GM18511 (cell line): ENCODE measurements around the gene FAM81B.

Source experiments
- ATAC-seq: cut with Tn5 transposase; IDR thresholded peaks from one replicate; pipeline ENCODE4 v1.9.1; 2021; ENCODE audit warnings: mild to moderate bottlenecking, moderate library complexity; ENCODE audit not compliant: unreplicated experiment

Gene FAM81B

DNA sequence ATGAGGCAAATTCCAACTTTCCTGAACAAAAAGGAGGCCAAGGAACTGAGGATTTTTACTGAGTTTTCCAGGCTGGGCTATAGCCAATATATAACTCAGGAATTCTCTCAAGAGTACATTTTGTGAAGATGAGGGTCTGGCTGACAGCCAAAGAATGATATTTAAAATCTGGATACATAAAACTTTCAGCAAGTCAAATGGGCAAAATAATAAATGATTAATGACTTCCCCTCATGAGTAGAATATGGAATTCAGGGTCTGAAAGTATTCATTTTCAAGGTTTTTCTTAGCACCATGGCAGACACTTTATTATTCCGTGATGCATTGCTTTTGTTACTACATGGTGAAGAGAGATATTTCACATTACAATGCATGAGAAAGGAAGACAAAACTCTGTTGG lies 7.8 kb downstream of the FAM81B start:
- no peak for ATAC-seq

GRCh38 chr5:95401626-95402025 lies 10.5 kb downstream of the FAM81B start:
- no peak for ATAC-seq

DNA sequence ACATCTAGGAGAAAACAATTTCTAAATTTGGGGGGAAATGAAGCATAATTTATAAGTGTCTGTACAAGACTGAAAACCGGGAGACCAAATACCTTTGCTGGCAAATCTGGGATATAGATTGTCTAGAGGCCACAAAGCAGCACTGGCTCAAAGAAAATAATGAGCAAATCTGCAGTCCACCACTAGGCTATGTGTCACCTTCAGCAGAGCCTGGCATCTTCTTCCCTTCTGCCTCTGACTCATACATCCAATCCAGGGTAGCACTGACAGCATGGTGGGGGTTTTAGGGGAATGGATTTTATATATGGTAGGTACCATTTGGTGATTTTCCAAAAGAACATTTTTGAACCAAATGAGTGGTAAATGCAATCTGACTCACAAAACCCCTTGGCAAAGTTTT lies 12.8 kb downstream of the FAM81B start:
- ATAC-seq = no peak

DNA sequence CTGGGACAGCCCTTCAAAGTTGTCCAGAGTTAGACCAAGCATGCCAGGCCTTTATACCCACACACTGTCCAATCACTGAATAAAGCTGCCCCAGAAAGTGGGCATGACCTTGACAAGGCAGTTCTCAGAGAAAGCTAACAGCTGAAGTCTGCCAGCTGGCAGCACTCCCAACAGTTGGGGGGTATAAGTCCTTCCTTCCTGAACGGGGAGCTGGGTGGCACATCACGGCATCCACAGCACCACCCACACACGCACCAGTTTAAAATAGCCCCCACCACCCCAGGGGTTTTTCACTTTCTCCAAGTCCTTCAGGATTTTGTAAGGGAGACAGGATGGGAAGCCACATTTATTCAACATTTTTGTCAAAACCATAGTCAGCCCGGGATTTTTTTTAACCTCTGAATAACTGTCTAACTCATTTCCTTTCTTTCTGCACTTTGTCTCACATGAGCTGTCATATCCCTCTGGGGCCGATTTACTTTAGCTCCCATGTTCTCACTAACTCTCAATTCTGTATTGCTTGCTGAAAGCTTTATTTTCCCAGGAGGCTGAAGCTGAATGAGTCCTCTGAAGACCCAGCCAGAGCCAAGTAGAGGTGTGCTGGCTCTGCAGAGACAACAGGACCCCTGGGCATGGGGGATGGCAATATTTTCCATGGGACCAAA lies 15.4 kb downstream of the FAM81B start:
- ATAC-seq = no peak

DNA sequence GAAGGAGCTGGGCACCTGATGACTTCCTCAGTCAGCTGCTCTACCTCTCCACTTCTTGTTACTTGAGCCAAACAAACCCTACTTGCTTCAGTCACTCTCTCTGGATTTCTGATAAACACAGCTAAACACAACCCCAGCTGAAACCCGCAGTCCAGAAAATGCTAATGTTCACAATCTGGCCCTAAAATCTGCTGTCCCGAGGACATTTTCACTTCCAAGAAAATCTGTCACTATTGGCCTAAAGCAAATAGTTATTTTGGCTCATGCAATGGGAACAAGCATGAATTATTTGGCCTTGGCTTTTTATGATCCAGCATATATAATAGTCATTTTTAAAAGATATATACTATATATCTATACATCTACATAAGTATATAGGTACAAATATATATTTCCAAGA lies 19.1 kb downstream of the FAM81B start:
- ATAC-seq = no peak

DNA sequence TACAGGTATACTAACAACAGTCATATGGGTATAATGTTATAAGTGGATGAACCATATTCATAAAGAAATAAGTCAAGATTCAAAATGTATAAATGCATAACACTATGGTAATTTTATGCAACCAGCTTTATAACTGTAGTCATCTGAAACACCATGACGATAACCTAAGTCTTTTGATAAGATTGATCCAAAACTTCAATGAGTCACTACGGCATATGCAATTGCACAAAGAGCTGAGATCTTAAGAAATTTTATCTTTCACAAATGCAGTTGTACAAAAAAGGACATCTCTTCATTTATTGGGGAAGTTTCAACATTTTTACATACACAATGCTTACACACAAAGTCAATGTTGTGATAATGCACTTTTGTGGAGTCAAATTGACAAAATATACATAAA lies 20.3 kb downstream of the FAM81B start:
- no peak for ATAC-seq

GRCh38 chr5:95414451-95414850 lies 23.3 kb downstream of the FAM81B start:
- ATAC-seq = no peak

DNA sequence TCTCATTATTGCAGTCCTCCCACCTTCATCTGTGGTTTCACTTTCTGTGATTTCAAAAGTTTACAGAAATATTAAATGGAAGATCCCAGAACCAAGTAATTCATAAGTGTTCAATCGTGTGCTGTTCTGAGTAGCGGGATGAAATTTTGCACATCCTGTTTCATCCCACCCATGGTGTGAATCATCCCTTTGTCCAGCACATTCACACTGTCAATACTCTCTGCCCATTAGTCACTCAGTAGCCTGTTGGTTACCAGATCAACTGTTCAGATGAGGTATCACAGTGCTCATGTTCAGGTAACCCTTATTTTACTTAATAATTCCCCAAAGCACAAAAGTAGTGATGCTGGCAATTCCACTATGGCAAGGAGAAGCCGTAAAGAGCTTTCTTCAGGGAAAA lies 26.8 kb downstream of the FAM81B start:
- ATAC-seq = no peak

GRCh38 chr5:95422838-95423237 lies 31.7 kb downstream of the FAM81B start:
- ATAC-seq = no peak

DNA sequence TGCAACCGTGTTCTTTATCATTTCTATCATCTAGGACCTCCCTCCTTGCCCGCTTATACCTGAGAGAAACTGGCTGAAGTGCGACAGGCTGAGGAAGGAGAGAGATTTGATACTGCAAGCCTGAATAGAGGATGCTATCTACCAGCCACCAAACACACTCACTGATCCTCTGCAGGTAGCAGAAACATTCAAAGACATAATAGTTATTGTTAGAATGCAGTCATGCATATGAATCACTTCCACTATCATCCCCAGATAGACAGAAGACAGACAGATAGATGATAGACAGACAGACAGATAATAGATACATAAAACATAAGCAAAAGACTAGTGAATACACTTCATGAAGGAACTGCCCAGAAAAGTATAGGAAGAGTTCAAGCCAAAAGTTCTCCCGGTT lies 32.9 kb downstream of the FAM81B start:
- peak; percentile 50 for ATAC-seq

- ATAC-seq = peak; percentile 82
Observed at GRCh38 chr5:95424526-95424925, 33.4 kb downstream of the FAM81B start.

DNA sequence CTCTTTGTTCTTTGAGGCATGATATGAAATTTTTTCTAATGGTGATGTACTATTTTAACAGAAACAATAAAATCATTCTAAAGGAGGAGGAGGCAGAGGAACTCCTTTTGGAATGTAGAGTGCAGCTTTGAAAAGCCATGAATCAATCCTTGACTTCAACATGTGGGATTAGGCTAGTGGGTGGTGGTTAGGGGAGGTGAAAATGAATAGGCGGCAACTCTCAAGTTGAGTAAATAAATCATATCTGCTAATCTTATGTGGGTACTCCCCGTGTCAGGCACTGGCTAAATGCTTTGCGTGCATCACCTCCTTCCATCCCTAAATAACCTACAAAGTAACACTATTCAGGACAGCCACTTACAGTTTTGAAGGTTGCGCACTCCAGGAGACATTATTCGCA lies 35.1 kb downstream of the FAM81B start:
- no peak for ATAC-seq

DNA sequence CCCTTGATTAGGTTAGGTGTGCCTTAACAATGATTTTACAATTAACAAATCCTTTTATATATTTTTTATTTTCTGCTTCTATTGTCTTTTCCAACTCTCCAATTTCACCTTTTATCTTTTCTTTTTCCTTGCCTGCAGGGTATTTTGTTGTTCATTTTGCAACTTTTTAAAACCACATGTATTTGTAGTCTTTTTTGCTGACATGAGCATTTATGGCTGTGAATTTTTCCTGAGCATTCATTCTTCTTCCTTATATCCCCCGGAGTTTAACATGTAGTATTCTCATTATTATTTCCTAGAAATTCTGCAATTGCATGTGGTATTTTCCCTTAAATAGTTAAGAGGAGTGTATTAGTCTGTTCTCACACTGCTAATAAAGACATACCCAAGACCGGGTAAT lies 41.6 kb downstream of the FAM81B start:
- ATAC-seq = no peak

- no peak for ATAC-seq
Observed at GRCh38 chr5:95439801-95440493, 48.8 kb downstream of the FAM81B start.

DNA sequence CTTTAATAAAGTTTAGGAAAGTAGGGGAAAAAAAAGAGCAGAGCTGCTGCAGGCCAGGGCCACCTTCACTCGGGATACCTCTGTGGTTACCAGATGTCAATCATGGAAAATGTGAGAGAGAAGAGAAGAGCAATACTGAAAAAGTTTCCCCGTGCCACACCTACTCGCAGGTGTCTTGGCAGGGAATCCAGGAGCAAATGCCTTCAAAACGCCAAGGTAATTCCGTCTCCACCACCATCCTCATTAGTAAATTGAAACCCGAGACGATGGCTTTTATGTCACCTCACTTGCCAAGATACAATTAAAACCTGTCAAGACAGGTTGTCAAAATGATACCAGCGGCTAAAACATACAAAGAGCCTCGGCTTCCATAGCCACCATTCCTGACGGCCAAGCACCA lies 49.7 kb downstream of the FAM81B start:
- no peak for ATAC-seq

DNA sequence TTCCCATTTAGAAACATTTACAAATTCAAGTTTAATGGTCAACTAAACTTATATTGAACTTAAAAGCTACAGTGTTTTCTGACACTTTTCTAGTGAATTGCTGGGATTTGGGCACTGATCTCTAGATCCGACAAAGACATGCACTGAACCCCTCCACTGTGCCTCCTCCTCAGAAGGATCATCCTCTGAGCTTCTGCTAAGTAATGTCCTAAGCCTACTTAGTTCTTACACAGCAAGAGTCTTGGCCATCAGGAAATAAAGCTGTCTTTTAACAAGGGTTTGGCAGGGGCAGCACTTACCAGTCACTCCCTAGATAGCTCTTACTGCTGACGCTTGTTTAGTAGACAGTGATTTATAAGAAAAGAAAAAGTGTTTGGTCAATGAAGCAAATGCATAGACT lies 50.5 kb downstream of the FAM81B start:
- ATAC-seq = no peak

- no peak for ATAC-seq
Observed at GRCh38 chr5:95445442-95445841, 54.3 kb downstream of the FAM81B start.

DNA sequence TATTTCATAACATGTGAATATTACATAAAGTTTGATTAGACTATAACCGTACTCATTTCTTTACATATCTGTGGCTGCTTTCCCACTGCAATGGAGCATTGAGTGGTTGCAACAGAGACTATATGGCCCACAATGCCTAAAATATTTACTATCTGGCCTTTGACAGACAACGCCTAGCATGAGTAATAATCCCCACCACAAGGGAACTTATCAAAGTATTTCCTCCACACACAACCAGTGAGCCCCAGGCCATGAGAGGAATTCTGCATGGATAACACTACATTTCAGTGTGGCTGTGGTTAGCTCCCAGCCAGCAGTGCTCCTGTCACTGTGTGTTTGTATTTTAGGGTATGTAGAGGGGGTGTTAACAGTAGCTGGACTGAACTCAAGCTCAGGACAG lies 54.8 kb downstream of the FAM81B start:
- no peak for ATAC-seq

DNA sequence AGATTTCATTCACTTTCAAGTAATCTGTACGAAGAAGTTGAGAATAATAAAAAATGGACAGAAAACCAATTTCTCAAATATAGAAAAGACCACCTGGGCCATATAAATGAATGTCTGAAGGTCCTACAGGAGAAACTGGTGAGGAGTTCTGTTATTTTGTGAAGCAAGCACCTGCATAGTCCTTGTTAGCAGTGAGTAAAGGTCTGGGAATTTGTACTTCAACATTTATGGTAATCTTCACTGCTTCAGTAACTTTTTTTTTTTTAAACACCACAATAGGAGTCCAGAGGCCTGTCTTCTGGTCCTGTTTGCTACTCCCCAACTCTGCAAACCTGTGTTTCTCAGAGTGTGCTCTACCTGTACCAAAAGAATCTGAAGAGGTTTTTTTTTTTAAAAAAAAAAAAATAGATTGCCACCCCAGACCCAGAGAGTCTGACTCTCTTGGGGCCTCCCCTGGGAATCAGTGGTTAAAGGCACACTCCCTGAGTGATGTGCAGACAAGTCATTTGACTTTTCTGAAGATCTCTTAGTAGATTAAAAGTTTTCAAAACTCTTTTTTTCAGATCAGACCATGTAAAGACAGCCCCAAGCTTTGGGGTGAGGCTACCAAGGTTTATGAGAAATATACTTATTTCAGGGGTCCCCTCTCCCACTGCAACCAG lies 55.5 kb downstream of the FAM81B start:
- no peak for ATAC-seq

GRCh38 chr5:95447961-95448360 lies 56.8 kb downstream of the FAM81B start:
- ATAC-seq = no peak

GRCh38 chr5:95448789-95449188 lies 57.6 kb downstream of the FAM81B start:
- no peak for ATAC-seq

- ATAC-seq = no peak
Observed at GRCh38 chr5:95449460-95449859, 58.3 kb downstream of the FAM81B start.
